Gastroesophageal sphincter (tissue), 3 donors: ENCODE data around the gene DCAF7.

Experiments
- CTCF ChIP-seq, 4 experiments: fragments of 200-600 bp in 2 of 4; fragments of 450-650 bp in 2 of 4; sonication (generic) in 1 of 4; IDR thresholded peaks; one replicate each; pipeline ENCODE4 v1.5.1; 2017 to 2019; ENCODE audit warnings: antibody characterized with exemption in 4 of 4, mild to moderate bottlenecking in 2 of 4, moderate library complexity in 2 of 4
- POLR2A ChIP-seq, 2 donors: fragments of 450-650 bp; IDR thresholded peaks; one replicate each; pipeline ENCODE4 v1.6.1; 2017; ENCODE audit warnings: antibody characterized with exemption in 2 of 2, mild to moderate bottlenecking in 2 of 2, moderate library complexity in 1 of 2
- POLR2AphosphoS5 ChIP-seq: sonication (generic); formaldehyde crosslinking; IDR thresholded peaks from one replicate; pipeline ENCODE4 v1.6.1; 2017; ENCODE audit warnings: antibody characterized with exemption

DNA sequence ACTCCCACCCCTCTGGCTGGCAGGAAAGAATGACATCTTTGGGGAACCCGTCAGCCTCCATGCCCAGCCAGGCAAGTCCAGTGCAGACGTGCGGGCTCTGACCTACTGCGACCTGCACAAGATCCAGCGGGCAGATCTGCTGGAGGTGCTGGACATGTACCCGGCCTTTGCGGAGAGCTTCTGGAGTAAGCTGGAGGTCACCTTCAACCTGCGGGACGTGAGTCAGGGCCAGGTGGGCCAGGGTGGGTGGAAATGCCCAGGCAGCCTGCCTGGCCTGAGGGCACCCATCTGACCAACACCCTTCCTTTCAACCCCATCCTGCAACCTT lies 8.1 kb upstream of the DCAF7 start:
- no peak for TF ChIP-seq CTCF (IDR thresholded peaks at IDR 0.05)
- TF ChIP-seq POLR2AphosphoS5: no peak
- no peak for TF ChIP-seq POLR2A (IDR thresholded peaks at IDR 0.05)
